GM19463 (cell line): ENCODE results near the gene COX15.
A peak's percentile ranks its signal among the peaks of the same experiment; 100 is the strongest.
"Not testable (repeated sequence)": the region's sequence is repeated elsewhere in the genome, so short reads cannot be mapped to it uniquely, and the experiment has no call there.

ENCODE experiments used
- ATAC-seq: cut with Tn5 transposase; IDR thresholded peaks from one replicate; pipeline ENCODE4 v1.9.1; 2021; ENCODE audit warnings: mild to moderate bottlenecking, moderate library complexity; ENCODE audit not compliant: unreplicated experiment

The COX15 gene

GRCh38 chr10:99732033-99732842 lies at the start of gene COX15, which contains the start of gene CUTC:
TSS of gene COX15 (minus strand) at chr10:99732127. CDS start at chr10:99732049, 78 bp downstream.
TSS of gene CUTC (plus strand) at chr10:99732234. CDS start at chr10:99732349, 115 bp downstream.
- peak; percentile 88 for ATAC-seq

- ATAC-seq: no peak
Measured at GRCh38 chr10:99779335-99779734, 47.4 kb upstream of the COX15 start.

- ATAC-seq: no peak
Measured at GRCh38 chr10:99777918-99778714, 46.2 kb upstream of the COX15 start.

GRCh38 chr10:99775850-99776249 lies 43.9 kb upstream of the COX15 start:
- no peak for ATAC-seq

- ATAC-seq: no peak
Measured at GRCh38 chr10:99770408-99771045, 38.6 kb upstream of the COX15 start.

GRCh38 chr10:99769706-99770105 lies 37.8 kb upstream of the COX15 start:
- no peak for ATAC-seq

- no peak for ATAC-seq
Measured at GRCh38 chr10:99768556-99768955, 36.6 kb upstream of the COX15 start.

- no peak for ATAC-seq
Measured at GRCh38 chr10:99767901-99768300, 36.0 kb upstream of the COX15 start.

- ATAC-seq: peak; percentile 79
Measured at GRCh38 chr10:99766302-99766681, 34.4 kb upstream of the COX15 start.

GRCh38 chr10:99765672-99766301 lies 33.9 kb upstream of the COX15 start:
- ATAC-seq: no peak

GRCh38 chr10:99761365-99761764 lies 29.4 kb upstream of the COX15 start:
- ATAC-seq: no peak

- no peak for ATAC-seq
Measured at GRCh38 chr10:99760321-99760720, 28.4 kb upstream of the COX15 start.

GRCh38 chr10:99758211-99758891 lies 26.4 kb upstream of the COX15 start:
- ATAC-seq: no peak

GRCh38 chr10:99756159-99756558 lies 24.2 kb upstream of the COX15 start:
- no peak for ATAC-seq

- no peak for ATAC-seq
Measured at GRCh38 chr10:99754670-99755069, 22.7 kb upstream of the COX15 start.

GRCh38 chr10:99750641-99751040 lies 18.7 kb upstream of the COX15 start:
- no peak for ATAC-seq

GRCh38 chr10:99748823-99749451 lies 17.0 kb upstream of the COX15 start:
- no peak for ATAC-seq

GRCh38 chr10:99746166-99746565 lies 14.2 kb upstream of the COX15 start:
- ATAC-seq: not testable (repeated sequence)

- no peak for ATAC-seq
Measured at GRCh38 chr10:99743841-99744240, 11.9 kb upstream of the COX15 start.

GRCh38 chr10:99742701-99743100 lies 10.8 kb upstream of the COX15 start:
- no peak for ATAC-seq
